Measurements from ENCODE around the gene CENPT.
A peak's percentile ranks its signal among the peaks of the same experiment; 100 is the strongest.
"Not testable (repeated sequence)": the region's sequence is repeated elsewhere in the genome, so short reads cannot be mapped to it uniquely, and the experiment has no call there.

The CENPT gene

GRCh38 chr16:67873435-67874370 lies 26.2 kb upstream of the CENPT start:
- DNase-seq (ENCODE audit: low read depth): no peak

GRCh38 chr16:67872631-67873434 lies 25.3 kb upstream of the CENPT start, which contains the start of gene EDC4:
TSS of gene EDC4 (plus strand) at chr16:67873052. CDS start at chr16:67873262, 210 bp downstream.
- peak; percentile 76 for DNase-seq (ENCODE audit: low read depth)

- no peak for DNase-seq (ENCODE audit: low read depth)
Measured at GRCh38 chr16:67872131-67872630, 24.7 kb upstream of the CENPT start.

- DNase-seq (ENCODE audit: low read depth): no peak
Measured at GRCh38 chr16:67871256-67871655, 23.8 kb upstream of the CENPT start.

- no peak for DNase-seq (ENCODE audit: low read depth)
Measured at GRCh38 chr16:67869653-67870052, 22.2 kb upstream of the CENPT start.

- DNase-seq (ENCODE audit: low read depth): no peak
Measured at GRCh38 chr16:67868290-67868689, 20.8 kb upstream of the CENPT start.

GRCh38 chr16:67865318-67865717 lies 17.8 kb upstream of the CENPT start:
- DNase-seq (ENCODE audit: low read depth): no peak

- DNase-seq (ENCODE audit: low read depth): no peak
Measured at GRCh38 chr16:67864594-67864993, 17.1 kb upstream of the CENPT start.

- DNase-seq (ENCODE audit: low read depth): not testable (repeated sequence)
Measured at GRCh38 chr16:67864044-67864443, 16.6 kb upstream of the CENPT start.

- no peak for DNase-seq (ENCODE audit: low read depth)
Measured at GRCh38 chr16:67862623-67863583, 15.4 kb upstream of the CENPT start.

- no peak for DNase-seq (ENCODE audit: low read depth)
Measured at GRCh38 chr16:67861877-67862276, 14.4 kb upstream of the CENPT start.

- no peak for DNase-seq (ENCODE audit: low read depth)
Measured at GRCh38 chr16:67860589-67861398, 13.3 kb upstream of the CENPT start.

- DNase-seq (ENCODE audit: low read depth): no peak
Measured at GRCh38 chr16:67858500-67858899, 11.0 kb upstream of the CENPT start.

- no peak for DNase-seq (ENCODE audit: low read depth)
Measured at GRCh38 chr16:67857547-67858233, 10.2 kb upstream of the CENPT start.

GRCh38 chr16:67856927-67857546 lies 9.5 kb upstream of the CENPT start:
- DNase-seq (ENCODE audit: low read depth): no peak

- no peak for DNase-seq (ENCODE audit: low read depth)
Measured at GRCh38 chr16:67855789-67856188, 8.3 kb upstream of the CENPT start.

- no peak for DNase-seq (ENCODE audit: low read depth)
Measured at GRCh38 chr16:67853670-67854069, 6.2 kb upstream of the CENPT start.

- no peak for DNase-seq (ENCODE audit: low read depth)
Measured at GRCh38 chr16:67848118-67848517, 625 bp upstream of the CENPT start.

- DNase-seq (ENCODE audit: low read depth): peak; percentile 93
Measured at GRCh38 chr16:67846320-67847063, 1.0 kb downstream of the CENPT start, which contains the start of gene NUTF2. TSS of gene NUTF2 (plus strand) at chr16:67846933. CDS start at chr16:67865131, 18,198 bp downstream.
